Stimulated activated CD8-positive, alpha-beta memory T cell treated with anti-CD3 and anti-CD28 coated beads, Interleukin-12 subunit alpha, Interleukin-12 subunit beta, amount 100 ng/mL, for 24 hours (primary cell): Measurements from ENCODE around the gene MOSPD3.

Experiments used
- DNase-seq: peaks from one replicate; pipeline ENCODE4 v3.0.0-alpha.2; 2020; ENCODE audit errors: extremely low read depth

Gene MOSPD3

DNA sequence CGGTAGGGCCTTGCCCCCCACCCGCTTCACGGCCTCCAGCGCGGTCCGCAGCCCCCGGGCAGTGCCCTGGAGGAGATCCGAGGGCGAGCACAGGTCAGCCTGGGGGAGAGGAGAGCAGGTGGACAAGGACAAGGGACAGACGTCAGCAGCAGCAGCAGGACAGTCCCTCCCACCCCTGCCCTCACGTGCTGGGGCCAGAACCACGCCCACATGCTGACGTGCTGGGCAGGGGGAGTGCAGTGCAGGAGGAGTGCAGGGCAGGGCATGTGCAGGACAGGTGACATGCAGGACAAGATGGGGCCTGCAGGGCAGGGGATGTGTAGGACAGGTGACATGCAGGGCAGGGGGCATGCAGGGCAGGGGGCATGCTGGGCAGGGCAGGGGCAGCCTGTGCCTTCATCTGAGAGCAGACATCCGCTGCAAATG, 37.1 kb upstream of the MOSPD3 start:
- DNase-seq = no peak

DNA sequence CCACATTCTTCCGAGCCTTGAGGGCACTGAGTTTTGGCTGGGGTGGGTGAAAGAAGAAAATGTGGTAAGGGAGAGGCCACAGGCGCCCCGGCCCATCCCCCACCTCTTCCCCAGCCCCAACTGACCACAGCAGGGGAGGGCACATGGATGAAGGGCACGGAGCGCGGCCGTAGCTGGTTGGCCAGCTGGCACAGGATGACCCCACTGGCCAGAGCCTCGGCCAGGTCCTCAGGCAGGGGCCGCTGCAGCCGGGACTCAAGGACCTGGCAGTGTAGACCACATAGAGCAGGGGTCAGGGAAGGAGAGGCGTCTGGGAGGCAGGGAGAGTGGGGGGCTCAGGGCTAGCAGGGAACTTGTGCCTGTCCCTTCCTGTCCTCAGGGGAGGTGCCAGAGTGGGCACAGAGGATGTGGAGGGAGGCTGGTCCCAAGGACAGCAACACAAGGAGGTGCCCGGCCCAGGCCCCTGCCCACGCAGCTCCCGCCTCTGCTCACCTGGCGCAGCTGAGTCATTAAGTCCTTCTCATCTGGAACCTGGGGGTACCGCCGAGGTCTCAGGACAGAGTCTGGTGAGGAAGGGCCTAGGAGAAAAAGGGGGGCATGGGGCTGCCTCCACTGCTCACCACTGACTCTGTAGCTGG, 36.5 kb upstream of the MOSPD3 start:
- DNase-seq = no peak

DNA sequence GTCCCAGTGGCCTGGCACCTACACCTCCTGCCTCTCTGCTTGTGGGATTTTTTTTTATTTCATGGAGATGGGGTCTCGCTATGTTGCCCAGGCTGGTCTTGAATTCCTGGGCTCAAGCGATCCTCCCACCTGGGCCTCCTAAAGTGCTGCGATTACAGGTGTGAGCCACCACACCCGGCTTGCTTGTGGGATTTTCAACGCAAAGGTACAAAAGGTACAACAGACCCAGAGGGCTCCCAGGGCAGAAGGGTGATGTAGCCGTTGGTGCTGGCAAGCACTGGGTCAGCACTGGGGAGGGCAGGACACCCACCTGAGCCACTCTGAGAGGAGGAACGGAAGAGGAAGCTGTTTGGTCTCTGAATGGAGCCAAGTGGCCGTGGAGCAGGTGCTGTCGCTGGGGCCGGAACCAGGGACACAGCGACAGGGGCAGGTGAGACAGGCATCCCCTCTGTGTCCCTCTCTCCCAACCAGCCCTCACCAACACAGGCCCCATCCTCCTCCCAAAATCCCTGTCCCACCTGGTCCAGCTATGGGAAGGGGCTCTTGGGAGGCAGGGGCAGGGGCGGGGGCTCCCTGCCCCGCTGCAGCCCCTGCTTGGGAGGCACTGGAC, 35.9 kb upstream of the MOSPD3 start:
- no peak for DNase-seq

DNA sequence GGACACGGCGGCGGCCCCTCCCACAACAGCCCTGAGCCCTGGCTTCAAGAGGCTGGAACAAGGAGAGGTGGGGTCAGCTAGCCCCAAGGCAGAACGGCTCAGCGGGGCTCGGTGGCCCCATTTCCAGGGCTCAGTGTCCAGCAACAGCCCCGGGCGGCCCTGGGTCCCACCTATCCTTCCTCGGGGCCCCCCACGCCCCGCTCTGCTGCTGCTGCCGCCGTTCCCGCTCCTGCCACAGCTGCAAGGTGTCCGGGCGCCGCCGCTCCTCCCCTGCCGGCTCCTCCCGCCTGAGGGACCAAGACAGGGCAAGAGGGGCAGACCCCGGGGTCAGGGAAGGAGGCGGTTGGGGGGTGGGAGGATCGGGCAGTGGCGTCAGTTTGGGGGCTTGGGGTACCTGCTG, 35.2 kb upstream of the MOSPD3 start:
- DNase-seq = no peak

DNA sequence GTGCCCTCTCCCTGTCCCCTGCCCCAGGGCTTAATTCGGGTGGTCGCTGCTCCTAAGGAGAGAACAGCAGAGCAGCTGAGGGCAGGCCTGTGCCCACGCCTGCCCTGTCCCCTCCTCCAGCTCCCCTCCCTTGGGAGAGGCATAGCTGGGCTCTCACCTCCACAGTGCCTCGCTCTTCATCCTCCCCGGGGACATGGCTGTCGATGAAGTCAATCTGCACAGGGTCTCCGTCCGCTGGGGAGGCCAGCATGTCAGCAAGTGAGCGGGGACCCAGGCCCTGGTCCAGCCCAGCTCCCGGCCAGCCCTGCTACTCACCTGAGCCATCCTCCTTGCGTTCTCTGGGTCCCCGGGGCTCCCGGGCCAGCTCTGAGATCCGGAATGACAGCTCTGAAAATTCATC, 34.8 kb upstream of the MOSPD3 start:
- no peak for DNase-seq

DNA sequence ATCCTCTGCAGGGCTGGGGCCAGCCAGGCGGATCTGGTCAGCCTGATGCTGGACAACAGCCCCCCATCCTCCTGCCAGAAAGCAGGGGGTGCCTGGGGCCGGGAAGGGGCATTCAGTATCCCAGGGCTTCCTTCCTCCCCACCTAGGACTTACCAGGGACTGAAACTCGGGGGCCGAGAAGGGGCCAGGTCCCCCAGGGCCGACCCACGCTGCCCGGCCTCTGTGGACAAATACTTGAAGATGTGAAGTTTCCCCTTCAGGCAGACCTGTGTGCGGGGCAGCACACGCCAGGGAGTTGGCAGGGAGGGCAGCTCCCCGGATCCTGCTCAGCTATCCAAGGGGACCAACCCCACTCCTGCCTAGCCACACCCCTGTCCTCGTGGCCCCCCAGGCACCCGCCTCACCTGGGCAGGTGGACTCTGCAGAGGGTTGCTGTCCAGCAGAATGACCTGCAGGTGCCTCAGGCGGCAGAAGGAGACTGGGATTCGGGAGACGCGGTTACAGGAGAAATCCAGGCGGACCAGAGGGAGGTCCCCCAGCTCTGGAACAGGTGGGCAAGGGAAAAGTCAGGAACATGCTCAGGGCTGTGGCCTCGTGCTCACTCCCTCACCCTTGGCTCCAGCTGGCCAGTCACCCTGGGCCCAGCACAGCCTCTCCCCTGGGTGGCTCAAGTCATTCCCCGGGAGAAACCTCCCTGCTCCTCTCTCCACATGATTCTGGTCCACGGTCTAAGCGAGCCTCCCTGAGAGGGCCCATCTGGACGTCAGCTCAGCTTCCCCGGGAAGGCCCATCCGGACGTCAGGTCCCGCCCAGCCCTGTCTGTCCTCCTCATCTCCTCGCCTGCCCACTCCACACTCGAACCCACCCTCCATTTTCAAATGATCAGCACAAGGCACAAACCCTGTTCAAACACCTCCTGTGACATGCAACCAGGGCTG, 33.8 kb upstream of the MOSPD3 start:
- no peak for DNase-seq

DNA sequence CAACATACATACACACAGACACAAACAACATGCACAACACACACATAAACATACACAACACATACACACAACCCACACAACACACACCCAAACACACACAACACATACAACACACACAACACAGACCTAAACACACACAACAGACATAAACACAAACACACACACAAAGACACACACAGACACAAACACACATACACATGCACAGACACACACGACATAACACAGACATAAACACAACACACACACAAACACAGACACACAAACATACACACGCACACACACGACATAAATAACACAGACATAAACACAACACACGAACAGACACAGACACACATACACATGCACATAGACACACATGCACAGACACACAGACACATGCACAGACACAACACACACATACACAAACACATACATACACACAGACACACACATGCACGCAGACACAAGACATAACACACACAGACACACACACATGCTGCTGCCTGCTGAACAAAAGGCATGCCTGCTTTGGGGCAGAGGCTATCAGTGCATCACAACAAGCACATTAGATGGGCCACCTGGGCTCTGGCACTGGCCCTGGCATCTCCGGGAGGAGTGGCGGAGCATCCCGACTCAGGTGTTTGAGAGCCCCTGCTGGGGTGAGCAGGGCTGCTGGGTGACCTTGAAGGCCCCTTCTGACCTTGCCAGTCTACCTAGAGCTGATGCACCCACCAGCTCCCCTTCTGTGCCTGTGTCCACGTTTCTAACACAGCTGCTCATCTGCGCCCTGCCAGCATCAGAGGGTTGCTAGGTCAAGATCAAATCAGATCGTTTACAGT, 31.7 kb upstream of the MOSPD3 start:
- no peak for DNase-seq

DNA sequence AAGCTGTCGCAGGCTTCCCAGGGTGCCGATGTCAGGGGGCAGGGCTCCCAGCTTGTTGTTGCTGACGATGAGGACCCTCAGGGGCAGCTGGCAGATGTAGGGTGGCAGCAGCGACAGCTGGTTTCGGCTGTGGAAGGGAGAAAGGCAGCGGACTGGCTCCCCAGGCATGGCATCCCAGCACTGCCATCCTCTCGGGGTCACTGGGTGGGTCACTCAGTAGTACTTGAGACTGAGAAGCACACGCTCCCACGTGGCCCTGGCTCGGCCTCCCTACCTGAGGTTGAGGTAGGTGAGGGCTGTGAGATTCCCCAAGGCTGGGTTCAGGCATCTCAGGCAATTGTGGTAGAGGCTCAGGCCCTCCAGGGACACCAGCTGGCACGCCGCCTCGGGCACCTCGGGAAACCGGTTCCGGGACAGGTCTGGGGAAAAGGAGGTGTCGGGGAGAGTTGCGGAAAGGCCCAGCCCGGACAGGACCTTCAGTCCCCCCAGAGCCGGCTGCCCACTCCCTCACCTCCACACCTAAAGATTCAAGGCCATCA, 30.2 kb upstream of the MOSPD3 start:
- DNase-seq = no peak

DNA sequence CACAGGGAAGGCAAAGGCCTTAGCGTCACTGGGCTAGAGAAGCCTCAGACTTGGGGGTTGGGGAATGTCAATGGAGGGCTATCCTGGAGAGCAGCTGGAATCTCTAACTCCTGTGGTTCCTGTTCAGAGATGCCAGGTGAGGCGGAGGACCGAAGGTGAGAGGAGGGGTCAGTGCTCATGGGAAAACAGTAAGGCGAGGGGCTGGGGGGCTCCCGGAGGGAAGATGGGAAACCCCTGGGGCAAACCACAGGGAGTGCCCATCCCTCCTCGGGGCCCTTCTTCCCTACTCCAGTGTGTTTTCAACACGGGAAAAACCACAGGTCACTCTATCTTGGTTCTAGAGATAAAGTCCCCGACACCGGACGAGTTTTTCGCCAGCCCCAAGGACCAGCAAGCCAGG, 29.7 kb upstream of the MOSPD3 start:
- no peak for DNase-seq

DNA sequence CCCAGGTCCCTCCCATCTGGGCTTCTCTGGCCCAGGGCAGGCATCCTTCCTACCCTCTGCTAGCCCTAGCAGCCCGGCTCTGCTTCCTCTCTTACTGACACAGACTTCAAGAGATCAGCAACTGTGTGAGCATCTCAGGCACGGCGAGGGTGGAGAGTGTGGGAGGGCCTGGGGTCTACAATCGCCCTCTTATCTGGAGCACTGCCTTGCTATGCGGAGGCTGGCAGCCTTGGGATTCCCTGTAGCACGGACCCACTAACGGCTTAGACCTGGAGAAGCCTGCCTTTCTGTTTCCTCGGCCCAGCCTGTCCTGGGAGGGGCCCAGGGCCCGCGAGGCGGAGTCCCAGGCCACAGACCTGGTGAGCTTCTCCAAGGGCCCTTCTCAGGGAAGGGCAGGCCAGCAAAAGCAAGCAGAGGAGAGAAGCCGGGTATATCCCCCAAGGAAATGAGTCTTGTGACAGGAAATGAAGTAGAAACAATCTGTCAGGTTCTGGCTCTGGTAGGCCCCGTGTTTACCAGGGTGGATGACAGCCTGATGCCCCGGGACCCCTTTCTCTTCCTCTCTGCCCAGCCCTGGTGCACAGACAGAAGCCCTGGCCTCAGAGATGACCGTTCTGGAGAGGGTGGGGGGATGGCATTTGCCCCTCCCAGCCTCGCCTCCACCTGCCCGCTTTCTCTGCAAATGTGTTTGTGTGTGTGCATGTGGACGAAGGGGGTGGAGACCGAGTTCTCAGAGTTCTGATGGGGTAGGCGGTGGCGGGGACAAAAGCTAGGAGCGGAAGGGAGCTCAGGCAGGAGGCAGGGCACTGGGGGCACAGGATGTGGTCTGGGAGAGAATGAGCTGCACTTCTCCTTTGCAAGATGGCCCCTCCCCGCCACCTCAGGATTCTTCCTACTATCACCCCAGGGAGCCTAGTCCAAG, 28.9 kb upstream of the MOSPD3 start:
- DNase-seq = peak; percentile 47

DNA sequence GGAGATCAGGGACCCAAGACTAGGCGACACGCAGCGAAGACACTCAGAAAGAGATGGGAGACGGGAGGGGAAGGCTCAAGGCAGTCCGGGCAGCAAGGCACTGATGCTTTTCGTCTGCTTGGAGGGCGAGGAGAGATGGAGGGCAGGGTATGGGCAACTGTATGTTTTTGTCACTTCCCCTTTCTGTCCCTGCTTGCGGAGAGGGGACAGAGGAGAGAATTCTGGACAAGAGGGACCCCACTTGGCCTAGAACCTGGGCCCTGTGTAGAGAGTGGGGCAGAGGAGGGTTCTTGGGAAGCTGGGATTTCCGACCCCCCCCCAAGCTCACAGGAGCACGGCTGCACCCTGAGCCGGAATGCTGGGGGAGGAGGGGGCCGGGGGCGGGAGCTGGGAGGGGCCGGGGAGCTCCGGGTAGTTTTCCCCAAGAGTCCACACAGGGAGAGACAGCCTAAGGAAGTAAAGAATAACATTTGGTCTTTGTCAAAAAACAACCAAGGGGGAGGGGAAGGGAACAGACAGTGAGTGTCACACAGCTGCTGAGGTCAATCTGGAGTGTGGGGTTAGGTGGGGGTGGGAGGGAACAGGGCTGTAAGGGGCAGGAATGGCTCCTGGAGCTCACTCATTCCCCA, 28.2 kb upstream of the MOSPD3 start:
- DNase-seq = no peak

DNA sequence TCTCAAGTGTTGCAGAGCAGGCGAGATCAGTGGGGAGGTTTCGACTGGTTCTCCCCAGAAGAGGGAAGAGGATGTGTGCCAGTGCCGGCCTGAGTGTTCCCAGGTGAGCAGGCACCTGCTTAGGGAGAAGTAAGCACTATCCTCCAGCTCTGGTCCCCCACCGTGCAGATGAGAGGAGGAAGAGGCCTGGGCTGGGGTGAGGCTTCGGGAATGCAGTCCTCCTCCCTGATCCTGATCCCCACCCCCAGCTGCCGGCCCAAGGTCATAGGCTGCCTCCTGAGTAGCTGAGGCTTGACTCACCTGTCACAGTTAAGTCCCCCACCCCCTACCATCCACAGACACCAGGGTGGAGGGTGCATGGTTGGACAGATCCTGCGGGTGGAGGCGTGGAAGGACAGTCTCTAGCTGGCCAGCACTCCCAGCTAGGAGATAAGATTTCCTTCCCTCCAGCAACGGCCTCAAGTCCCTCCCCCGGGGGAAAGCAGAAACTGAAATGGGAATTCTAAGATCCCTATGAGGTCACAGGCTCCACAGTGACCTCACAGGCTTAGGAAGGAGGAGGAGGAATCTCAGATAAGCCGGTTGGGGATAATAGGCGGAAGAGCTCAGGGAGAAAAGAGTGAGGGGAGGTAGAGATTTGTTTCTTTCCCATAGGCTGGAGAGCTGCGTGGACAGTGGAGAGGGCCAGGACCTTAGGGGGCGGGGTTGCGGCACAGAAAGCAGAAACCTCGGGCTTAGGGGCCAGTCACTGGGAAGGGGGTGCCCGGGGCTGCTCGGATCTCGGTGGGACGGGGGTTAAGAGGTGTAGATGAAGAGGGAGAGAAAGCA, 27.4 kb upstream of the MOSPD3 start:
- DNase-seq = no peak

DNA sequence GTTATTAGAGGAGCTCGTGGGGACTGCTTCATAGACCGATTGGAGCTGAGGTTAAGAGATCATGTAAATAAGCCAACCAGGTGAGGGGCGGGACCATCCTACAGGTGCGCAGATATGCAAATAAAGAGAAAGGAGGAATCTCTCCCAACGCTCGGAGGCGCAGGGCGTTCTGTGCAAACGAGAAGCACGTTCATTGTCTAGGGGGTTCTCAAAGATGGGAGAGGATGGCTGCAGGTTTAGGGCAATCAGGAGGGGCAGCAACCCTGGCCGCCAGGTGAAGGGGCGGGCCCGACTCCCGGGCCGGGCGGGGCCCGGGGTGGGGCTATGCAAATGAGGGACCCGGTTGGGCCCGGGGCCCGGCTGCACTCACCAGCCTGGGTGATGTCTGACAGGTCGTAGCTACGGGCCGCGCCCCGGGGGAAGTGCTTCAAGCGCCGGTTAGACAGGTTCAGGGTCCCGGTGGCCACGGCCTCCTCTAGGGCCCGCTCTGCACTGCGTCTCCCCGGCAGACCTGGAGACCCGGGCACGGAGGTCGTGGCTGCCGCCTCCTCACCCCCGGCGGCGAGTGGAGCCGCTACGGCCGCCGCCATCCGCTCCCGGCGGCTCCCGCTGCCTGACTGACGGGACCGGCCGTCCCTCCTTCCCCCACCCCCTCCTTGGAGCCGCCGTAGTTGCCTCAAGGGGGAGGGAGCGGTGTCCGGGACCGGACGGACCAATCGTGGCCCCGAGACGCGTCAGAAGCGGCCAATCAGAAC, 26.7 kb upstream of the MOSPD3 start, which contains the start of gene LRCH4:
Gene LRCH4, minus strand, starts transcription at position 619 of the 755 bp plus-strand sequence. Its CDS starts 29 bp downstream, at position 590.
- no peak for DNase-seq

DNA sequence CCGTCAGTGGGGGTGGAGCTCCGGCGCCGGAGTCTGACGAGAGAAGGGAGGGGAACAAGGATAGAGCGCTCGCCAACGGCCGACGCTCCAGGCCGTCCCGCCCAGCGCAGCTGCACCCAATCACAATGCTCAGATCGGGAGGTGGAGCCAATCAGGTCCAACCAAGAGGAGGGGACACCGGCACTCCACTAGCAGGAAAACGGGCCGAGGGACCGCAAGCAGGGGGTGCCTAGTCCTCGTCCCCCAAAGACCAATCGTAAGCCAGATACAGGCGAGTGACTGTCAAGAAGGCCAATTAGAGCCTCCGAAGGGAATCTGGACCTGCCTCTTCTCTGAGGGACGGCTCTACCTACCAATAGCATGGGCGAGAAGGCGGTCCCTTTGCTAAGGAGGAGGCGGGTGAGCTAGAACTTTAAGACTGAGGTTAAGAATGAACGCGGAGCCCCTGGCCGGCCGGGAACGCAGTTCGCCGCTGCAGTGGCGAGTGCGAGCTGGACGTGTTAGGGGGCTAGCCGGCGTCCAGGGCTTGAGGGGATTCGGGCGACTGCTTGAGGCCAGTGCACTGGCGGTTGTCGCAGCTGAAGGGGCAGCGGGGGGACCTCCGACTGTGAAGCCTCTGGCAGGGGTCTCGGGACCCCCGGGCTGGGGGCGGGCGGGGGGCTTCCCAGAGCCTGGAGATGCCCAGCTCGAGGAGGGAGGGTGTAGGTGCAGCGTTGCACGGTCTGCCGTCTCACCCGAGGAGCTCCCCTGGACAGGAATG, 25.9 kb upstream of the MOSPD3 start, which contains the start of gene FBXO24:
Gene FBXO24, plus strand, starts transcription at position 63 of the 760 bp plus-strand sequence. Its CDS starts 298 bp downstream, at position 361.
- DNase-seq = peak; percentile 97

DNA sequence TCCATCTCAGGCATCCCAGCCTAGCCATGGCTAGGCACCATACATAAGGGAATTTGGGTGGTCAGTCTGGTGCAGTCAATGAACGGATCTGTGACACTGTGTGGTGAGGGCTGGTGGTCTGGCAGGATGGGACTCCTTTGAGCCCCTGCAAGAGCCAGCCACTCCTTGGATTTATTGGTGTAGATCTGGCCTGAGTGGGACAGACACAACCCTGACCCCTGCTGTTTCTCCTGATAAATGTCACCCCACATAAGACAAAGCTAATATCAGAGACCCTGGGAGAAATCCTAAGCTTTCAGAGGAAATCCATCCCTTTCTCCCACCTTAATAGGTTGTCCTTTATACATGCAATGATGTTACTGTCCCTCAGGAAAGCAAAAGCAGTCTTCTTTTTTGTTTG, 23.9 kb upstream of the MOSPD3 start:
- DNase-seq = no peak

DNA sequence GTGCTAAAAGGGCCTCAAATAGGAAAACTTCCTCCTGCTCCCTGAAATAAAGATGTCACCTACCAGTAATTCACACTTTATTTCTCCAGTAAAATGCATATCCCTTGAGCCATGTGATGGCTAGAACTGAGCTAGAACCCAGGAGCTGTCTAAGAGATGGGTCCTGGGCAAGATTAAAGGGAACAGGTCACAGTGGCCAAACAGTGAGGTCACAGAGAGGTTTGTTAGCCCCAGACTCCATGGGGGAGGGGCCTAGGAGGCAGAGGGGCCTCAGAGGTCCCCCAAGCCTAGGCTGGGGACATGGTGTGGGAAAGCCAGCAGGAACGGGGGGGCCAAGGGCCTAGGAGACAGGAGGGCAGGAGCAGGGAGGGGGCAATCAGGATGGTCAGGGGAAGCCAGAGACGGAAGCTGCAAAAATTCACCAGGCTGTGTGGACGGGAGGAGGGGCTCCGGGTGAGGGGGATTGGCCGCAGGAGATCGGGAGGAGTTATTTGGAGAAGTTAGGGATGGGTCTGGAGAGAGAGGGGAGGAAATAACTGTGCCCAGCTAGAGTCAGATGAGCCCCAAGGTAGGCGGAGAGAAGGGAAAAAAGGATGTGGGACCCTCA, 22.9 kb upstream of the MOSPD3 start:
- DNase-seq = no peak
